ENCODE data around the gene RANBP9. TPM values are rescaled to one million over a fixed set of nuclear protein-coding genes. Genes with fewer than 3 reads are reported as not detected.

RANBP9 gene
- total and polyA plus RNA-seq, 2 of the 13 experiments (the other 11 are each of a cell fraction or from before 2014, with no cell fraction given): 26.6 to 30.6 TPM

DNA sequence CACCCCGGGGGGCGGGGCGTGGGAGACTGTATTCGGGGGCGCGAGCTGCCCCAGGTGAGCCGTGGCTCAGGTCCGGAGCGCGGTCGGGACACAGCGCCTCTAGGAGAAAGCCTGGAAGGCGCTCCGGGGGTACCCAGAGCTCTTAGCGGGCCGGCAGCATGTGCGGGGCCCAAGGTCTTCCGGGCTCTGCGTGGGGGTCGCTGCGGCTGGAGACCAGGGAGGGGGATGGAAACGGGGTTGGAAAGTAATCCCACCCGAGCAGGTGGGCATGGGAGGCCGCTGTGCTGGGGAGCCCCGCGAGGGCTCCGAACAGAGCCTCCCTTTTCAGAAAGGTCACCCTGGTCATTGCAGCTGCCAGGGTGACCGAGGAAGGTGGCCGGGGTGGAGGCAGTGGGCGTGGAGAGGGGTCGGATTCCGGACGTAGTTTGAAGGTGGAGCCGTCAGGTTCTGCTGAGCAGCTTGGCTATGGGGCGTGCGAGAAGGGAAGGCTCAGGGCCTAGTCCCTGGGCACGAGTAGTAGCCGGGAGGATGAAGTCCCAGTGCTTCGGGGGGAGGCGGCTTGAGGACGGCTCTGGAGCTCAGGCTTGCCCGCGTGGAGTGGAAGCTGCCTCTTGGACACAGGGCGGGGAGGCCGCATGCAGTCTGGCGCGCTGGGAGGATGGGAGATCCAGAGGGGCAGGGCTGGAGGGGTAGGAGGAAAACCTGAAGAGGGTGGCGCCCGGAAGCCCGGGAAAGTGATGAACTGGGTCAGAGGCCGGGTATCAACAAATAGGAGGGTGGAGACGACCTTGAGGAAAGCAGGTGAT lies 136.9 kb downstream of the RANBP9 start, which contains the start of gene SIRT5 (continued):
- TF ChIP-seq SP2 (CRISPR knock-in tag; IDR thresholded peaks at IDR 0.05) (peak; percentile 59), RARG (CRISPR knock-in tag; IDR thresholded peaks at IDR 0.05; ENCODE audit: low read depth) (no peak), CBX2 (IDR thresholded peaks at IDR 0.05; ENCODE audit: low read depth, low read length) (no peak), CBX2 (CRISPR knock-in tag; IDR thresholded peaks at IDR 0.05; ENCODE audit: low read depth) (no peak), MLX (CRISPR knock-in tag; IDR thresholded peaks at IDR 0.05) (peak; percentile 14; the same call in 1 of the 2 replicates), SNAPC5 (CRISPR knock-in tag; IDR thresholded peaks at IDR 0.05; ENCODE audit: borderline replicate concordance) (peak; percentile 74; the same call in 1 of the 2 replicates), ZNF264 (CRISPR knock-in tag; IDR thresholded peaks at IDR 0.05) (peak; percentile 77; the same call in 1 of the 2 replicates), ISL2 (CRISPR knock-in tag; IDR thresholded peaks at IDR 0.05) (peak; percentile 56; the same call in 1 of the 2 replicates), SMARCC2 (IDR thresholded peaks at IDR 0.05) (no peak), PCBP1 (IDR thresholded peaks at IDR 0.05; ENCODE audit: borderline replicate concordance, low read depth, low read length) (no peak), TCF7L2 (IDR thresholded peaks at IDR 0.05; ENCODE audit: low read depth, low read length) (no peak), ISX (CRISPR knock-in tag; conservative IDR thresholded peaks at IDR 0.05) (no peak; the same call in 1 of the 2 replicates), ZMYM4 (CRISPR knock-in tag; IDR thresholded peaks at IDR 0.05) (peak; percentile 88; the same call in 1 of the 2 replicates), HDAC2 (CRISPR knock-in tag; IDR thresholded peaks at IDR 0.05) (peak; percentile 82), TARDBP (CRISPR knock-in tag; IDR thresholded peaks at IDR 0.05) (peak; percentile 90; the same call in 1 of the 2 replicates), AKAP8 (CRISPR knock-in tag; IDR thresholded peaks at IDR 0.05) (peak; percentile 87; the same call in 1 of the 2 replicates)
- TF ChIP-seq, protein P1, sequence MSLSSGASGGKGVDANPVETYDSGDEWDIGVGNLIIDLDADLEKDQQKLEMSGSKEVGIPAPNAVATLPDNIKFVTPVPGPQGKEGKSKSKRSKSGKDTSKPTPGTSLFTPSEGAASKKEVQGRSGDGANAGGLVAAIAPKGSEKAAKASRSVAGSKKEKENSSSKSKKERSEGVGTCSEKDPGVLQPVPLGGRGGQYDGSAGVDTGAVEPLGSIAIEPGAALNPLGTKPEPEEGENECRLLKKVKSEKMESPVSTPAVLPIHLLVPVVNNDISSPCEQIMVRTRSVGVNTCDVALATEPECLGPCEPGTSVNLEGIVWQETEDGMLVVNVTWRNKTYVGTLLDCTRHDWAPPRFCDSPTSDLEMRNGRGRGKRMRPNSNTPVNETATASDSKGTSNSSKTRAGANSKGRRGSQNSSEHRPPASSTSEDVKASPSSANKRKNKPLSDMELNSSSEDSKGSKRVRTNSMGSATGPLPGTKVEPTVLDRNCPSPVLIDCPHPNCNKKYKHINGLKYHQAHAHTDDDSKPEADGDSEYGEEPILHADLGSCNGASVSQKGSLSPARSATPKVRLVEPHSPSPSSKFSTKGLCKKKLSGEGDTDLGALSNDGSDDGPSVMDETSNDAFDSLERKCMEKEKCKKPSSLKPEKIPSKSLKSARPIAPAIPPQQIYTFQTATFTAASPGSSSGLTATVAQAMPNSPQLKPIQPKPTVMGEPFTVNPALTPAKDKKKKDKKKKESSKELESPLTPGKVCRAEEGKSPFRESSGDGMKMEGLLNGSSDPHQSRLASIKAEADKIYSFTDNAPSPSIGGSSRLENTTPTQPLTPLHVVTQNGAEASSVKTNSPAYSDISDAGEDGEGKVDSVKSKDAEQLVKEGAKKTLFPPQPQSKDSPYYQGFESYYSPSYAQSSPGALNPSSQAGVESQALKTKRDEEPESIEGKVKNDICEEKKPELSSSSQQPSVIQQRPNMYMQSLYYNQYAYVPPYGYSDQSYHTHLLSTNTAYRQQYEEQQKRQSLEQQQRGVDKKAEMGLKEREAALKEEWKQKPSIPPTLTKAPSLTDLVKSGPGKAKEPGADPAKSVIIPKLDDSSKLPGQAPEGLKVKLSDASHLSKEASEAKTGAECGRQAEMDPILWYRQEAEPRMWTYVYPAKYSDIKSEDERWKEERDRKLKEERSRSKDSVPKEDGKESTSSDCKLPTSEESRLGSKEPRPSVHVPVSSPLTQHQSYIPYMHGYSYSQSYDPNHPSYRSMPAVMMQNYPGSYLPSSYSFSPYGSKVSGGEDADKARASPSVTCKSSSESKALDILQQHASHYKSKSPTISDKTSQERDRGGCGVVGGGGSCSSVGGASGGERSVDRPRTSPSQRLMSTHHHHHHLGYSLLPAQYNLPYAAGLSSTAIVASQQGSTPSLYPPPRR (CRISPR knock-in tag; IDR thresholded peaks at IDR 0.05; ENCODE audit: borderline replicate concordance): peak; percentile 62; the same call in 1 of the 2 replicates
- TF ChIP-seq, protein P2, sequence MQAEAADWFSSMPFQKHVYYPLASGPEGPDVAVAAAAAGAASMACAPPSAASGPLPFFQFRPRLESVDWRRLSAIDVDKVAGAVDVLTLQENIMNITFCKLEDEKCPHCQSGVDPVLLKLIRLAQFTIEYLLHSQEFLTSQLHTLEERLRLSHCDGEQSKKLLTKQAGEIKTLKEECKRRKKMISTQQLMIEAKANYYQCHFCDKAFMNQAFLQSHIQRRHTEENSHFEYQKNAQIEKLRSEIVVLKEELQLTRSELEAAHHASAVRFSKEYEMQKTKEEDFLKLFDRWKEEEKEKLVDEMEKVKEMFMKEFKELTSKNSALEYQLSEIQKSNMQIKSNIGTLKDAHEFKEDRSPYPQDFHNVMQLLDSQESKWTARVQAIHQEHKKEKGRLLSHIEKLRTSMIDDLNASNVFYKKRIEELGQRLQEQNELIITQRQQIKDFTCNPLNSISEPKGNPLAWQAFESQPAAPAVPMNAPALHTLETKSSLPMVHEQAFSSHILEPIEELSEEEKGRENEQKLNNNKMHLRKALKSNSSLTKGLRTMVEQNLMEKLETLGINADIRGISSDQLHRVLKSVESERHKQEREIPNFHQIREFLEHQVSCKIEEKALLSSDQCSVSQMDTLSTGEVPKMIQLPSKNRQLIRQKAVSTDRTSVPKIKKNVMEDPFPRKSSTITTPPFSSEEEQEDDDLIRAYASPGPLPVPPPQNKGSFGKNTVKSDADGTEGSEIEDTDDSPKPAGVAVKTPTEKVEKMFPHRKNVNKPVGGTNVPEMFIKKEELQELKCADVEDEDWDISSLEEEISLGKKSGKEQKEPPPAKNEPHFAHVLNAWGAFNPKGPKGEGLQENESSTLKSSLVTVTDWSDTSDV (CRISPR knock-in tag; IDR thresholded peaks at IDR 0.05): peak; percentile 3; the same call in 1 of the 2 replicates
- TF ChIP-seq, protein P3, sequence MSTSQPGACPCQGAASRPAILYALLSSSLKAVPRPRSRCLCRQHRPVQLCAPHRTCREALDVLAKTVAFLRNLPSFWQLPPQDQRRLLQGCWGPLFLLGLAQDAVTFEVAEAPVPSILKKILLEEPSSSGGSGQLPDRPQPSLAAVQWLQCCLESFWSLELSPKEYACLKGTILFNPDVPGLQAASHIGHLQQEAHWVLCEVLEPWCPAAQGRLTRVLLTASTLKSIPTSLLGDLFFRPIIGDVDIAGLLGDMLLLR (CRISPR knock-in tag; IDR thresholded peaks at IDR 0.05): peak; percentile 88; the same call in 1 of the 2 replicates
